IPS-18a (cell line): ENCODE data around the gene PALLD.

ENCODE experiments used
- H3K27ac ChIP-seq: one replicate; pipeline ENCODE4 v1.5.1; 2013; ENCODE audit warnings: low read length
- H3K27me3 ChIP-seq: one replicate; pipeline ENCODE4 v1.6.1; 2013; ENCODE audit warnings: mild to moderate bottlenecking, low read length; ENCODE audit not compliant: control insufficient read depth, insufficient read depth
- H3K36me3 ChIP-seq: one replicate; pipeline ENCODE4 v1.6.1; 2013; ENCODE audit warnings: low read depth, low read length; ENCODE audit not compliant: control insufficient read depth
- H3K4me1 ChIP-seq: one replicate; pipeline ENCODE4 v1.6.1; 2013; ENCODE audit warnings: low read depth, low read length; ENCODE audit not compliant: control insufficient read depth
- H3K4me3 ChIP-seq: one replicate; pipeline ENCODE4 v1.5.1; 2013; ENCODE audit warnings: low read length
- H3K9ac ChIP-seq: one replicate; pipeline ENCODE4 v1.6.1; 2013; ENCODE audit warnings: mild to moderate bottlenecking, low read length, moderate library complexity
- H3K9me3 ChIP-seq: one replicate; pipeline ENCODE4 v1.6.1; 2013; ENCODE audit warnings: low read depth, low read length; ENCODE audit not compliant: control insufficient read depth

PALLD gene

GRCh38 chr4:168755598-168756477, 259.0 kb downstream of the PALLD start:
- Histone ChIP-seq H3K9me3 (no peaks in the 10 kb centered on the region), H3K27me3 (no peaks in the 10 kb centered on the region), H3K36me3 (no peaks in the 10 kb centered on the region), H3K27ac (no peak overlapping the region), H3K9ac (no peak overlapping the region), H3K4me1 (no peaks in the 10 kb centered on the region), H3K4me3 (no peak overlapping the region)

DNA sequence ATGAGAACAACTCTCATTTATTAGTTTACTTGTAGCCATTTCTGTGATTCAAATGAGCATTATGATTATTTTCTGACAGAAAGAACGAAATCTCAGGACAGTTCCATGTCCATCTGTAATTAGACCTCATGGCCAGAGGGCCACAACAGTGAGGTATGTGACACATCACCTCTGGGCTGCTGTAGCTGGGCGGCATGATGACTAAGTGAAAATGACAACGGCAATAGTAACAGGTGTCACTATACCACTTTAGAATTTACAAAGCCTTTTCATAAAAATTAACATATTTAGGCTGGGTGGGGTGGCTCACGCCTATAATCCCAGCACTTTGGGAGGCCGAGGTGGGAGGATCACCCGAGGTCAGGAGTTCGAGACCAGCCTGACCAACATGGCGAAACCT, 260.6 kb downstream of the PALLD start:
- Histone ChIP-seq H3K9ac (no peak overlapping the region), H3K4me1 (no peaks in the 10 kb centered on the region), H3K9me3 (no peaks in the 10 kb centered on the region), H3K27me3 (no peaks in the 10 kb centered on the region), H3K27ac (no peak overlapping the region), H3K4me3 (no peak overlapping the region), H3K36me3 (no peaks in the 10 kb centered on the region)

DNA sequence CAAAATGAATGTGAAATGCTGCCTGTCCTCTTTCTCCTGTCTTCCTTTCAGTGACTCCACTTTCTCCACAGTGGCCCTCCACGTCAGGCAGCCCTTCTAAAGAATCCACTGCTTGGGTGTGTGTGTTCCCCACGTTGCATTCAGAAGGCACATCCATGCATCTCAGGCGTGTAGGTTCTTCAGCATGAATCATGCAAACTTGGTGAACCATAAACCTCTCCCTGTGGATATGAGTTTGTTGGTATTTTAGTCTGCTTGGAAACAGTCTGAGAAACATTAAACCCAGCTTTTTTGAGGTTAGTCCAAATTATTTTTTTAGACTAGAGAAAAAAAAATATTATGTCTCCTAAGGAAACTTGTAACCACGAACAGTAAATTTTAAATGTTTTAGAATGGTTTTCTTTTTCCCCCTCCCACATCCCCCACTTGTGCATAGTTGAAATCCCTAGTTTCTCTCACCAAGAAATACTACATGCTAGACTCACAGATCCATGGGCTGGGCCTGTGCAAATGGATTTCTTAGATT, 261.6 kb downstream of the PALLD start:
- no peaks in the 10 kb centered on the region for H3K4me1 ChIP-seq
- no peak overlapping the region for H3K27ac ChIP-seq
- H3K4me3 ChIP-seq = no peak overlapping the region
- no peak overlapping the region for H3K9ac ChIP-seq
- no peaks in the 10 kb centered on the region for H3K27me3 ChIP-seq
- no peaks in the 10 kb centered on the region for H3K36me3 ChIP-seq
- no peaks in the 10 kb centered on the region for H3K9me3 ChIP-seq

GRCh38 chr4:168759321-168759720, 262.5 kb downstream of the PALLD start:
- H3K4me3 ChIP-seq = no peak overlapping the region
- no peaks in the 10 kb centered on the region for H3K36me3 ChIP-seq
- H3K27me3 ChIP-seq = no peaks in the 10 kb centered on the region
- H3K27ac ChIP-seq = no peak overlapping the region
- H3K9ac ChIP-seq = no peak overlapping the region
- H3K4me1 ChIP-seq = no peaks in the 10 kb centered on the region
- H3K9me3 ChIP-seq = no peaks in the 10 kb centered on the region

DNA sequence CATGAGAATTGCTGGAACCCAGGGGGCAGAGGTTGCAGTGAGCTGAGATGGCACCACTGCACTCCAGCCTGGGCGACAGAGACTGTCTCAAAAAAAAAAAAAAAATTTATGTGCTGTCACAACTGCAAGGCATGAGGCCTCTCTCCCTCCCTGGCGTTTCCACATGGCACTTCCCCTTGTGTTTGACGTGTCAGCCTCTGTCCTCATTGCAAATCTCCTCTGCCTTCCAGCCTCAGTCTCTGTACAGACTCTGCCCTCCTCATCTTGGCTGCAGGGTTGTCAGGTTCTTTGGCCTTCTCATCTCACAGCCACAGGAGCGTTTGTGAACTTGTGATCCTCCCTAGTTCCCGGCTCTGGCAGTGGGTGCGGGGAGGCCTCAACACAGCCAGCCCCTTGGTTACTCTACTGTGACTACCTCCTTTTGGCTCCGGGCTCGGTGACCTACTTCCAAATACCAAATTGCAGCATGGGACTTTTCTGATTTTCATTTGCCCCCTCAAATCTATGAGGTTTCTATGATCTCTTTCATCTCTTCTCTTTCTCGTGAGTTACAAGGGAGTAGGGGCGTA, 263.2 kb downstream of the PALLD start:
- no peaks in the 10 kb centered on the region for H3K36me3 ChIP-seq

GRCh38 chr4:168761066-168761465, 264.2 kb downstream of the PALLD start:
- Histone ChIP-seq H3K27ac (no peak overlapping the region), H3K9ac (no peak overlapping the region), H3K9me3 (no peaks in the 10 kb centered on the region), H3K4me1 (no peaks in the 10 kb centered on the region), H3K4me3 (no peak overlapping the region), H3K27me3 (no peaks in the 10 kb centered on the region), H3K36me3 (no peaks in the 10 kb centered on the region)

More for the DNA sequence above, 263.2 kb downstream of the PALLD start:
- no peak overlapping the region for H3K9ac ChIP-seq
- H3K4me3 ChIP-seq = no peak overlapping the region
- H3K9me3 ChIP-seq = no peaks in the 10 kb centered on the region
- H3K27ac ChIP-seq = no peak overlapping the region
- no peaks in the 10 kb centered on the region for H3K4me1 ChIP-seq
- no peaks in the 10 kb centered on the region for H3K27me3 ChIP-seq

- H3K9ac ChIP-seq = no peak overlapping the region
- H3K27me3 ChIP-seq = no peaks in the 10 kb centered on the region
- no peaks in the 10 kb centered on the region for H3K9me3 ChIP-seq
- H3K4me1 ChIP-seq = no peaks in the 10 kb centered on the region
- H3K36me3 ChIP-seq = no peaks in the 10 kb centered on the region
- no peak overlapping the region for H3K4me3 ChIP-seq
- no peak overlapping the region for H3K27ac ChIP-seq
Measured at GRCh38 chr4:168765322-168765721, 268.5 kb downstream of the PALLD start.

GRCh38 chr4:168765726-168766125, 268.9 kb downstream of the PALLD start:
- no peak overlapping the region for H3K9ac ChIP-seq
- no peak overlapping the region for H3K27ac ChIP-seq
- H3K9me3 ChIP-seq = no peaks in the 10 kb centered on the region
- H3K27me3 ChIP-seq = no peaks in the 10 kb centered on the region
- no peaks in the 10 kb centered on the region for H3K4me1 ChIP-seq
- no peaks in the 10 kb centered on the region for H3K36me3 ChIP-seq
- no peak overlapping the region for H3K4me3 ChIP-seq

GRCh38 chr4:168766604-168767316, 269.9 kb downstream of the PALLD start:
- no peaks in the 10 kb centered on the region for H3K9me3 ChIP-seq
- H3K4me3 ChIP-seq = no peak overlapping the region
- H3K9ac ChIP-seq = no peak overlapping the region
- H3K4me1 ChIP-seq = no peaks in the 10 kb centered on the region
- H3K27me3 ChIP-seq = no peaks in the 10 kb centered on the region
- H3K36me3 ChIP-seq = no peaks in the 10 kb centered on the region
- H3K27ac ChIP-seq = no peak overlapping the region

DNA sequence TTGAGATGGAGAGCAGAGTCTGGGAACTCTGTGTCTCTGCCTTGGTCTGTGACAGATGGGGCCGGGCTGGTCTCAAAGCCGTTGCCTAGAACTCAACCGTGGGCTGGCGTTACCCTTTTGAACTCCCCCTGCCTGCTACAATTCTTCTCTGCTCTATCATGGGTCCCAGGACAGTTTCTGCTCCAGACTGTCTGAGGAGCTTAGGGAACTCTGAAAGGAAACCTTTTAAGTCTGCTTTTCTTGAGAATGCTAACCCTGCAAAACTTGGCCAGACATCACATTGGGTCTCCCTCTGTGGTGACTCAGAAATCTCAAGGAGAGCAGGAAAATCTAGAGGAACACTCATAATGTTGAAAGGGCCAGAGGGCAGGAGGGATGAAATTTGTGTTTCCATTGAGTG, 272.6 kb downstream of the PALLD start:
- H3K27ac ChIP-seq = no peak overlapping the region

GRCh38 chr4:168769837-168770236, 273.0 kb downstream of the PALLD start:
- Histone ChIP-seq H3K4me3 (no peak overlapping the region), H3K36me3 (no peaks in the 10 kb centered on the region), H3K27ac (no peak overlapping the region), H3K4me1 (no peaks in the 10 kb centered on the region), H3K9me3 (no peaks in the 10 kb centered on the region), H3K9ac (no peak overlapping the region), H3K27me3 (no peaks in the 10 kb centered on the region)

More for the DNA sequence above, 272.6 kb downstream of the PALLD start:
- H3K4me3 ChIP-seq = no peak overlapping the region
- no peaks in the 10 kb centered on the region for H3K27me3 ChIP-seq
- no peaks in the 10 kb centered on the region for H3K36me3 ChIP-seq
- no peak overlapping the region for H3K9ac ChIP-seq
- no peaks in the 10 kb centered on the region for H3K9me3 ChIP-seq
- H3K4me1 ChIP-seq = no peaks in the 10 kb centered on the region
